ENCODE results near the gene TNFRSF6B.

The TNFRSF6B gene

GRCh38 chr20:63651942-63652191 lies 44.6 kb upstream of the TNFRSF6B start:
- H3K27ac ChIP-seq (ENCODE audit: low read length): peak overlapping the region; percentile 92
- H3K79me2 ChIP-seq (ENCODE audit: insufficient read depth, low read length): peaks cover 67% of the 10 kb centered on the region
- peak overlapping the region; percentile 92 for H3K9ac ChIP-seq (ENCODE audit: low read depth, low read length)
- H3K36me3 ChIP-seq (ENCODE audit: insufficient read depth, low read length): peaks cover 19% of the 10 kb centered on the region
- H4K20me1 ChIP-seq (ENCODE audit: insufficient read depth, low read length): peaks cover 36% of the 10 kb centered on the region
- no peaks in the 10 kb centered on the region for H3K27me3 ChIP-seq (ENCODE audit: insufficient read depth, low read length, poor library complexity)
- ATAC-seq (ENCODE audit: insufficient read depth, low read depth) (no peak), DNase-seq (no peak)
- H3K9me3 ChIP-seq (ENCODE audit: insufficient read depth, low read length, severe bottlenecking): no peaks in the 10 kb centered on the region
- H3K4me3 ChIP-seq (ENCODE audit: low read depth in 1 of 2, low read length in 2 of 2): peak overlapping the region; percentile 91 to 92; a peak in 3 of 4 replicates
- no peak overlapping the region for H2AFZ ChIP-seq (ENCODE audit: low read depth, low read length)
- TF ChIP-seq EZH2 (IDR thresholded peaks at IDR 0.05; ENCODE audit: borderline replicate concordance, low read depth, low read length, severe bottlenecking): no peak
- no peak for TF ChIP-seq CTCF (IDR thresholded peaks at IDR 0.05; ENCODE audit: borderline replicate concordance, extremely low read depth, low read length, poor library complexity, severe bottlenecking)
- peaks cover 38% of the 10 kb centered on the region for H3K4me1 ChIP-seq (ENCODE audit: insufficient read depth, low read length)
- H3K4me2 ChIP-seq (ENCODE audit: insufficient read depth, low read length): peak overlapping the region; percentile 81

DNA sequence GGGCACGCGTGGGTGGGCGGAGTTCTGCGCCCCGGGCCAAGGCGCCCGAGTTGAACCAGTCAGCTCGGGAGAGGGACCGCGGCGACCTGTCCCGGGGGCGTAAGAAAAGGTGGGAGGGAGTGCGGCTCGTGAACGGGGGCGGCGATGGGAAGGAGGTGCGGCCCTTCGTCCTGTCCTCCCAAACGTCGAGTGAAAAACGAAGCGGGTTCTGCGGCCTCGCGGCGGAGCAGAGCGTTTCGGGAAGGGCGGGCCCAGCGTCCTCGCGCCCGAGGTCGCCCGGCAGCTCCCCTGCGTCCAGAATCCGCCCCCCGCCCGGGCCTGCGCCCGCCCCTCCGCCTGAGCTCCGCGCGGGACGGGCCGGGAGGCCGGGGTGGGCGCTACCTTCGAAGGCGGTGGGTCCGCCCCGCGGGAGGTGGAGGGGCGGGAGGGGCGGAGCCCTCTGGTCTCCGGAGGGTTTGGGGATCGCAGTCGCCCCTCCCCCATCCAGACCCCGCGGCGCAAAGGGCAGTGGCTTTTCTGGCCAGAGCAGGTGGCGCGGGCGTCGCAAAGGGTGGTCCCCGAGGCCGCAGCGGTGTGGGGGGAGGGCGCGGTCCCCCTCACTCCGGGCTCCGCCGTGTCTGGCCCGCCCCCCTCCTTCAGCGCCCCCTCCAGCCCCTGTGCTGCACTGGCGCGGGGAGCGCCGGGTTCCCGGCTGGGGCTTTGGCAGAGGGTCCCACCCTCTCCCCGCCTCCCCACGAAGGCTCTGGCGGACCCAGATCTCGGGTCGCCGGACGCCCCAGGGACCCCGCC lies 44.1 kb upstream of the TNFRSF6B start:
- Histone ChIP-seq H3K4me1 (ENCODE audit: insufficient read depth, low read length) (peaks cover 44% of the 10 kb centered on the region), H3K27me3 (ENCODE audit: insufficient read depth, low read length, poor library complexity) (no peaks in the 10 kb centered on the region), H3K9ac (ENCODE audit: low read depth, low read length) (peak overlapping the region; percentile 92), H3K36me3 (ENCODE audit: insufficient read depth, low read length) (peaks cover 19% of the 10 kb centered on the region), H2AFZ (ENCODE audit: low read depth, low read length) (peak overlapping the region; percentile 80), H3K79me2 (ENCODE audit: insufficient read depth, low read length) (peaks cover 63% of the 10 kb centered on the region), H3K9me3 (ENCODE audit: insufficient read depth, low read length, severe bottlenecking) (no peaks in the 10 kb centered on the region), H3K4me3 (ENCODE audit: low read depth in 1 of 2, low read length in 2 of 2) (peak overlapping the region; percentile 91 to 92), H3K4me2 (ENCODE audit: insufficient read depth, low read length) (peak overlapping the region; percentile 81), H4K20me1 (ENCODE audit: insufficient read depth, low read length) (peaks cover 35% of the 10 kb centered on the region), H3K27ac (ENCODE audit: low read length) (peak overlapping the region; percentile 92)
- DNase-seq: peak; percentile 84
- peak; percentile 66 for ATAC-seq (ENCODE audit: insufficient read depth, low read depth)
- TF ChIP-seq EZH2 (IDR thresholded peaks at IDR 0.05; ENCODE audit: borderline replicate concordance, low read depth, low read length, severe bottlenecking) (no peak), CTCF (IDR thresholded peaks at IDR 0.05; ENCODE audit: borderline replicate concordance, extremely low read depth, low read length, poor library complexity, severe bottlenecking) (peak; percentile 59)

- ATAC-seq (ENCODE audit: insufficient read depth, low read depth) (peak; percentile 64), DNase-seq (peak; percentile 96)
- Histone ChIP-seq H3K4me2 (ENCODE audit: insufficient read depth, low read length) (peak within 1 kb of the TSS; percentile 81), H3K9ac (ENCODE audit: low read depth, low read length) (peak within 1 kb of the TSS; percentile 92), H3K27ac (ENCODE audit: low read length) (peak within 1 kb of the TSS; percentile 92), H3K9me3 (ENCODE audit: insufficient read depth, low read length, severe bottlenecking) (no peaks in the 10 kb centered on the region), H4K20me1 (ENCODE audit: insufficient read depth, low read length) (peaks cover 30% of the 10 kb centered on the region), H3K36me3 (ENCODE audit: insufficient read depth, low read length) (peaks cover 14% of the 10 kb centered on the region), H3K4me1 (ENCODE audit: insufficient read depth, low read length) (peaks cover 50% of the 10 kb centered on the region), H2AFZ (ENCODE audit: low read depth, low read length) (peak within 1 kb of the TSS; percentile 80), H3K4me3 (ENCODE audit: low read depth in 1 of 2, low read length in 2 of 2) (peak within 1 kb of the TSS; percentile 91 to 92), H3K79me2 (ENCODE audit: insufficient read depth, low read length) (peaks cover 63% of the 10 kb centered on the region), H3K27me3 (ENCODE audit: insufficient read depth, low read length, poor library complexity) (no peaks in the 10 kb centered on the region)
- no peak for TF ChIP-seq EZH2 (IDR thresholded peaks at IDR 0.05; ENCODE audit: borderline replicate concordance, low read depth, low read length, severe bottlenecking)
- TF ChIP-seq CTCF (IDR thresholded peaks at IDR 0.05; ENCODE audit: borderline replicate concordance, extremely low read depth, low read length, poor library complexity, severe bottlenecking): no peak
Measured at GRCh38 chr20:63653041-63653973, 43.1 kb upstream of the TNFRSF6B start, which contains the start of gene STMN3. Gene STMN3, minus strand, starts transcription at chr20:63653424. Its CDS starts 79 bp downstream, at chr20:63653345.
